OCI-LY7 (cell line): ENCODE data around the gene CDC37L1.

Experiments
- EZH2phosphoT487 ChIP-seq: fragments of 200-600 bp; sonication (generic); IDR thresholded peaks from 2 replicates; pipeline ENCODE4 v1.6.1; 2018; ENCODE audit warnings: low read depth, borderline replicate concordance, mild to moderate bottlenecking, mixed run types, antibody characterized with exemption, low read length, moderate library complexity, mixed read lengths
- TF ChIP-seq, protein P1 (sequence below): fragments of 200-600 bp; sonication (generic); conservative IDR thresholded peaks from 2 replicates; pipeline ENCODE4 v1.5.1; 2014; ENCODE audit warnings: mild to moderate bottlenecking, antibody characterized with exemption, low read length, moderate library complexity, mixed read lengths

DNA sequence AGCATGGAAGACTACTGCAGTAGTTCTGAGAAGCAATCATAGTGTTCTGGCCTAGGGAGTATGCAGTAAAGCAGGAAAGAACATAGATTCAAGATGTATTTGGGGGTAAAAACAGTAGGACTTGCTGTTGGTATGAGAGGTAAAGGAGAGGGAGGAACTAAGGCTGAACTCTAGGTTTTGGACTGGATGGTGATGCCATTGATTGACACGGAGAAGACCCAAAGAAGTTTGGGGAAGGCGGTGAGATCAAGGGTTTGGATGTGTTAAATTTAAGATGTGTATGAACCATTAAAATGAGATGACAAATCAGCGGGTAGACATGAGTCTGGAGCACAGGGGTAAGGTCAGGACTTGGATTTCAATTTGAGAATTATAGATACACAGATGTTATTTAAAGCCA is 2.0 kb upstream of the CDC37L1 start:
- TF ChIP-seq, protein P1, sequence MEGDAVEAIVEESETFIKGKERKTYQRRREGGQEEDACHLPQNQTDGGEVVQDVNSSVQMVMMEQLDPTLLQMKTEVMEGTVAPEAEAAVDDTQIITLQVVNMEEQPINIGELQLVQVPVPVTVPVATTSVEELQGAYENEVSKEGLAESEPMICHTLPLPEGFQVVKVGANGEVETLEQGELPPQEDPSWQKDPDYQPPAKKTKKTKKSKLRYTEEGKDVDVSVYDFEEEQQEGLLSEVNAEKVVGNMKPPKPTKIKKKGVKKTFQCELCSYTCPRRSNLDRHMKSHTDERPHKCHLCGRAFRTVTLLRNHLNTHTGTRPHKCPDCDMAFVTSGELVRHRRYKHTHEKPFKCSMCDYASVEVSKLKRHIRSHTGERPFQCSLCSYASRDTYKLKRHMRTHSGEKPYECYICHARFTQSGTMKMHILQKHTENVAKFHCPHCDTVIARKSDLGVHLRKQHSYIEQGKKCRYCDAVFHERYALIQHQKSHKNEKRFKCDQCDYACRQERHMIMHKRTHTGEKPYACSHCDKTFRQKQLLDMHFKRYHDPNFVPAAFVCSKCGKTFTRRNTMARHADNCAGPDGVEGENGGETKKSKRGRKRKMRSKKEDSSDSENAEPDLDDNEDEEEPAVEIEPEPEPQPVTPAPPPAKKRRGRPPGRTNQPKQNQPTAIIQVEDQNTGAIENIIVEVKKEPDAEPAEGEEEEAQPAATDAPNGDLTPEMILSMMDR = no peak
- no peak for TF ChIP-seq EZH2phosphoT487
